HepG2 (cell line): ENCODE measurements around the gene TBCCD1. TPM values are rescaled to one million over a fixed set of nuclear protein-coding genes. Genes with fewer than 3 reads are reported as not detected.

Experiments used
- ATAD3A ChIP-seq: sonication (generic); formaldehyde crosslinking; IDR thresholded peaks from 2 replicates; pipeline ENCODE4 v1.4.0; 2020; ENCODE audit warnings: missing genetic modification reagents
- CBX5 ChIP-seq: sonication (generic); formaldehyde crosslinking; IDR thresholded peaks from 2 replicates; pipeline ENCODE4 v1.4.0; 2020; ENCODE audit warnings: missing genetic modification reagents, borderline replicate concordance
- CENPBD1 ChIP-seq: sonication (generic); formaldehyde crosslinking; IDR thresholded peaks from 2 replicates; pipeline ENCODE4 v1.8.0; 2022; ENCODE audit warnings: missing genetic modification reagents, low read depth, mild to moderate bottlenecking, borderline replicate concordance
- HCFC1 ChIP-seq: fragments of 150-350 bp; IDR thresholded peaks from 2 replicates; pipeline ENCODE4 v1.6.1; 2014; ENCODE audit warnings: low read depth, low read length
- MTF2 ChIP-seq: sonication (generic); formaldehyde crosslinking; IDR thresholded peaks from 2 replicates; pipeline ENCODE4 v1.5.0; 2020; ENCODE audit warnings: missing genetic modification reagents, borderline replicate concordance
- NFE2 ChIP-seq: sonication (generic); formaldehyde crosslinking; IDR thresholded peaks from 2 replicates; pipeline ENCODE4 v1.4.0; 2020; ENCODE audit warnings: missing genetic modification reagents
- PAX8 ChIP-seq: sonication (generic); formaldehyde crosslinking; IDR thresholded peaks from 2 replicates; pipeline ENCODE4 v1.8.0; 2022; ENCODE audit warnings: mild to moderate bottlenecking, missing genetic modification reagents, borderline replicate concordance
- SMAD9 ChIP-seq: sonication (generic); formaldehyde crosslinking; IDR thresholded peaks from 2 replicates; pipeline ENCODE4 v1.5.1; 2020; ENCODE audit warnings: mild to moderate bottlenecking, missing genetic modification reagents
- ZBTB40 ChIP-seq, 2 experiments: fragments of 450-650 bp in 1 of 2; sonication (generic) in 1 of 2; formaldehyde crosslinking in 1 of 2; IDR thresholded peaks; 2 replicates each; pipeline versions ENCODE4 v1.6.1 to v1.8.0; 2016 to 2022; ENCODE audit warnings: antibody characterized with exemption in 1 of 2, mild to moderate bottlenecking in 1 of 2, missing genetic modification reagents in 1 of 2
- ZBTB7A ChIP-seq: sonication (generic); formaldehyde crosslinking; IDR thresholded peaks from 2 replicates; pipeline ENCODE4 v1.8.0; 2022; ENCODE audit warnings: mild to moderate bottlenecking, missing genetic modification reagents
- ZMAT3 ChIP-seq: sonication (generic); formaldehyde crosslinking; conservative IDR thresholded peaks from 2 replicates; pipeline ENCODE4 v1.7.0; 2021; ENCODE audit warnings: missing genetic modification reagents
- ZNF12 ChIP-seq: sonication (generic); formaldehyde crosslinking; IDR thresholded peaks from 2 replicates; pipeline ENCODE4 v1.5.0; 2020; ENCODE audit warnings: missing genetic modification reagents
- ZNF251 ChIP-seq: sonication (generic); formaldehyde crosslinking; IDR thresholded peaks from 2 replicates; pipeline ENCODE4 v1.9.0; 2021; ENCODE audit warnings: mild to moderate bottlenecking, missing genetic modification reagents
- ZNF766 ChIP-seq: sonication (generic); formaldehyde crosslinking; IDR thresholded peaks from 2 replicates; pipeline ENCODE4 v1.5.0; 2020; ENCODE audit warnings: missing genetic modification reagents, borderline replicate concordance
- ZSCAN30 ChIP-seq: sonication (generic); formaldehyde crosslinking; IDR thresholded peaks from 2 replicates; pipeline ENCODE4 v1.5.0; 2020; ENCODE audit warnings: mild to moderate bottlenecking, missing genetic modification reagents
- polyA plus RNA-seq, 8 experiments: library from polyadenylated mRNA; depleted of rRNA in 3 of 8; stranded (reverse) in 7 of 8; unstranded in 1 of 8; fragments of >200 nt; fragmentation: Illumina TruSeq in 4 of 8; extraction: Trizol in 4 of 8; gene quantifications; 2 replicates each; pipeline versions ENCODE4 v1.2.1 to v1.2.3, GENCODE V29; 2011 to 2016; ENCODE audit warnings: low read depth in 4 of 8, missing spikeins in 1 of 8, mixed read lengths in 1 of 8; ENCODE audit not compliant: insufficient read depth in 1 of 8
- total RNA-seq, 5 experiments: library from RNA; depleted of rRNA; stranded (reverse); fragments of >200 nt; fragmentation: Illumina TruSeq; extraction: Trizol; gene quantifications; 2 replicates each; pipeline ENCODE4 v1.2.3, GENCODE V29; 2016; ENCODE audit warnings: low read depth in 1 of 5
- TF ChIP-seq, protein P1 (sequence below): sonication (generic); formaldehyde crosslinking; IDR thresholded peaks from 2 replicates; pipeline ENCODE4 v1.4.0; 2020; ENCODE audit warnings: mild to moderate bottlenecking, missing genetic modification reagents
- TF ChIP-seq, protein P2 (sequence below): sonication (generic); formaldehyde crosslinking; IDR thresholded peaks from 2 replicates; pipeline ENCODE4 v1.5.0; 2020; ENCODE audit warnings: missing genetic modification reagents

Gene TBCCD1
- total and polyA plus RNA-seq, 2 of the 13 experiments (the other 11 are each of a cell fraction or from before 2014, with no cell fraction given), result 13.6 to 16.2 TPM

- TF ChIP-seq, protein P1, sequence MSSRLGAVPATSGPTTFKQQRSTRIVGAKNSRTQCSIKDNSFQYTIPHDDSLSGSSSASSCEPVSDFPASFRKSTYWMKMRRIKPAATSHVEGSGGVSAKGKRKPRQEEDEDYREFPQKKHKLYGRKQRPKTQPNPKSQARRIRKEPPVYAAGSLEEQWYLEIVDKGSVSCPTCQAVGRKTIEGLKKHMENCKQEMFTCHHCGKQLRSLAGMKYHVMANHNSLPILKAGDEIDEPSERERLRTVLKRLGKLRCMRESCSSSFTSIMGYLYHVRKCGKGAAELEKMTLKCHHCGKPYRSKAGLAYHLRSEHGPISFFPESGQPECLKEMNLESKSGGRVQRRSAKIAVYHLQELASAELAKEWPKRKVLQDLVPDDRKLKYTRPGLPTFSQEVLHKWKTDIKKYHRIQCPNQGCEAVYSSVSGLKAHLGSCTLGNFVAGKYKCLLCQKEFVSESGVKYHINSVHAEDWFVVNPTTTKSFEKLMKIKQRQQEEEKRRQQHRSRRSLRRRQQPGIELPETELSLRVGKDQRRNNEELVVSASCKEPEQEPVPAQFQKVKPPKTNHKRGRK (CRISPR knock-in tag), result no peak
- TF ChIP-seq ZSCAN30, result no peak
- TF ChIP-seq ATAD3A (CRISPR knock-in tag), result no peak
- TF ChIP-seq, protein P2, sequence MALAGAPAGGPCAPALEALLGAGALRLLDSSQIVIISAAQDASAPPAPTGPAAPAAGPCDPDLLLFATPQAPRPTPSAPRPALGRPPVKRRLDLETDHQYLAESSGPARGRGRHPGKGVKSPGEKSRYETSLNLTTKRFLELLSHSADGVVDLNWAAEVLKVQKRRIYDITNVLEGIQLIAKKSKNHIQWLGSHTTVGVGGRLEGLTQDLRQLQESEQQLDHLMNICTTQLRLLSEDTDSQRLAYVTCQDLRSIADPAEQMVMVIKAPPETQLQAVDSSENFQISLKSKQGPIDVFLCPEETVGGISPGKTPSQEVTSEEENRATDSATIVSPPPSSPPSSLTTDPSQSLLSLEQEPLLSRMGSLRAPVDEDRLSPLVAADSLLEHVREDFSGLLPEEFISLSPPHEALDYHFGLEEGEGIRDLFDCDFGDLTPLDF (CRISPR knock-in tag), result no peak
- TF ChIP-seq CBX5 (CRISPR knock-in tag), result peak; percentile 61; the same call in 1 of the 2 replicates
- TF ChIP-seq MTF2 (CRISPR knock-in tag), result no peak
- no peak for TF ChIP-seq ZNF12 (CRISPR knock-in tag)
- peak; percentile 70; the same call in 1 of the 2 replicates for TF ChIP-seq ZNF766
- TF ChIP-seq CENPBD1 (CRISPR knock-in tag), result no peak; the same call in 1 of the 2 replicates
- no peak for TF ChIP-seq ZNF251 (CRISPR knock-in tag)
- no peak for TF ChIP-seq HCFC1
- TF ChIP-seq ZMAT3, result no peak; the same call in 1 of the 2 replicates
- TF ChIP-seq ZBTB40 (IDR thresholded peaks at IDR 0.05), result no peak
- no peak for TF ChIP-seq ZBTB40 (CRISPR knock-in tag; IDR thresholded peaks at IDR 0.05)
- no peak for TF ChIP-seq SMAD9 (CRISPR knock-in tag)
- no peak for TF ChIP-seq ZBTB7A
- TF ChIP-seq PAX8, result 0 out of 2 replicates have a peak, but pooled peaks have one; percentile 52
- no peak for TF ChIP-seq NFE2 (CRISPR knock-in tag)
Observed at GRCh38 chr3:186614597-186615483, 47.7 kb upstream of the TBCCD1 start (continued).
